Retinal pigment epithelial cell (primary cell): Measurements from ENCODE around the gene FHOD3.
"Not testable (repeated sequence)": the region's sequence is repeated elsewhere in the genome, so short reads cannot be mapped to it uniquely, and the experiment has no call there.

Experiments used
- DNase-seq: peaks from one replicate; pipeline ENCODE4 v3.0.0-alpha.2; 2010; ENCODE audit warnings: low read depth
- H3K4me3 ChIP-seq: 2 replicates; pipeline ENCODE4 v1.5.1; 2011; ENCODE audit warnings: mild to moderate bottlenecking, low read length, control low read depth, moderate library complexity
- TF ChIP-seq, protein P1 (sequence below): conservative IDR thresholded peaks from 2 replicates; pipeline ENCODE4 v1.5.1; 2011; ENCODE audit warnings: low read depth, low read length, control low read depth, inconsistent platforms

FHOD3 gene

DNA sequence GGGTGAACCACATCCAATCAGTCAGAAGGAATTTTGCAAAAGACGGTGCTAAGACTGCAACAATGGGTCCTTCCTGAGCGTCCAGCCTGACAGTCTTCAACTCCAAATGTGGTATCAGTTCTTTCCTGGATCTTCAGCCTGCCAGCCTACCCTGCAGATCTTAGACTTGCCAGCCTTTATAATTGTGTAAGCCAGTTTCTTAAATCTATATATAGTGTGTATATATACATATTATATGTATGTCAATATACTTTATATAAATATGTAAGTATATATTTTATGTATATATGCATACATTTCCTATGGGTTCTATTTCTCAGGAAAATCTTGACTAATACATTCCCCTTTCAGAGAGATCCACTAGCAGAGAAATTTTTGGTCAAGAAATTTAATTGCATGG, 245.5 kb downstream of the FHOD3 start:
- TF ChIP-seq, protein P1, sequence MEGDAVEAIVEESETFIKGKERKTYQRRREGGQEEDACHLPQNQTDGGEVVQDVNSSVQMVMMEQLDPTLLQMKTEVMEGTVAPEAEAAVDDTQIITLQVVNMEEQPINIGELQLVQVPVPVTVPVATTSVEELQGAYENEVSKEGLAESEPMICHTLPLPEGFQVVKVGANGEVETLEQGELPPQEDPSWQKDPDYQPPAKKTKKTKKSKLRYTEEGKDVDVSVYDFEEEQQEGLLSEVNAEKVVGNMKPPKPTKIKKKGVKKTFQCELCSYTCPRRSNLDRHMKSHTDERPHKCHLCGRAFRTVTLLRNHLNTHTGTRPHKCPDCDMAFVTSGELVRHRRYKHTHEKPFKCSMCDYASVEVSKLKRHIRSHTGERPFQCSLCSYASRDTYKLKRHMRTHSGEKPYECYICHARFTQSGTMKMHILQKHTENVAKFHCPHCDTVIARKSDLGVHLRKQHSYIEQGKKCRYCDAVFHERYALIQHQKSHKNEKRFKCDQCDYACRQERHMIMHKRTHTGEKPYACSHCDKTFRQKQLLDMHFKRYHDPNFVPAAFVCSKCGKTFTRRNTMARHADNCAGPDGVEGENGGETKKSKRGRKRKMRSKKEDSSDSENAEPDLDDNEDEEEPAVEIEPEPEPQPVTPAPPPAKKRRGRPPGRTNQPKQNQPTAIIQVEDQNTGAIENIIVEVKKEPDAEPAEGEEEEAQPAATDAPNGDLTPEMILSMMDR = no peak
- no peak overlapping the region for H3K4me3 ChIP-seq
- DNase-seq = no peak

DNA sequence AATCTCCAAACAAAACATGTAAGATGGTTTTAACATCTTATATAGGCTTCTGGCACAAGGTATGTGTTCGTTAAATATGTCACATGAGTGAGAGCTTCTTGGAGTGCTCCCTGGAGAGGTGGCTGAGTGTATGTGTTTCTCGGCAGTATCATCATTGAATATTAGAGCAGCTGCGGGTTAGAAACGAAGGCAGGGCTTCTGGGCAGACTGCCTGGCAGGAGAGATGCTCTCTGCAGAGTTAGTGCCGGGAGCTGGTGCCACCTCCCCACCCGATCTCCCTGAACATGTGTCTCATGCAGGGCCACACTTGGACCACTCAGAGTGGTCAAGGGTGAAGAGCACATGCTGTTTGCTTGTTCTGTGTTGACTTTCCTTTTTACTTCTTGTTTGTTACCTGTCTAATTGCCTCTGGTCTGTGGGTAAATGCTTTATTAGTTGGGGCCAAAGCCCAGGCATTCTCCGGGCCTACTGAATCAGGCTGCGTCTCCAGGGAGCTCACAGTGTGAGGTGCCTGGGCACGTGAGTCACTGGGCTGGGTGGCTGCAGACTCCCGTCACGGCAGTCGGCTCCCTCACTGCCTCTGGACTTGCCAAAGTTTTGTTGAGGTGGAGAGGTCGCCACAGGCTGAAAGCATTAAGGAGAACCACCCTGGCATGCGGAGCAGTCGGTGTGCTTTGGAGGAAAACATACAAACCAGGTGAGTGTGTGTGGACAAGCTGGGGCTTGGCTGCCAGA, 246.6 kb downstream of the FHOD3 start:
- TF ChIP-seq, protein P1 = no peak
- no peak overlapping the region for H3K4me3 ChIP-seq
- DNase-seq = no peak

DNA sequence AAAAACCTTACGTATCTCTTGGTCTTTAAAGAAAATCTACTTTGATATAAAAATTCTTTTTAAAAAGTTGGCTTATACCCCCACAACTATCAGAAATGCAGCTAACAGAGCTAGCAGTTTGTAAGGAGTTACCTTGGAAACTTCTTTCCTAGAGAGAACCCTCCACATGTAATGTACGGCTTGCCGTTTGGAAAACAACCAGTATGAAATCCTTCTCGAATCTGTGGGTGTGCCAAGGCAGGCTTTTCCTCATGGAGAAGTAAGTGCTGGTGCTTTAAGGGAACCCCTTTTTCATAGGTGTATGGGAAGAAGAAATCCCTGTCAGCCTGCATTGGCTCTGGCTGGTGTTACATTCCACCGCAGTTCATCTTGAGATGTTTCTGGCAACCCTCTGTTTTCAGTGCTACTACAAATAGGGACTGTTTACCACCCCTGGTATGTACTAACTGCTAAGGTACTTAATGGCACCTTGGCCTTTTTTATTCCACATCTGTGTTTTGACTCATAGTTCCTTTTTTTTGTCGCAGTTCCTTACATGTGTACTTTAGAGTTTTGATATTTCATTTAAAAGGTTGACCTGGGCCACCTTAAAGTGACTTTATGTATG, 248.4 kb downstream of the FHOD3 start:
- no peak overlapping the region for H3K4me3 ChIP-seq

DNA sequence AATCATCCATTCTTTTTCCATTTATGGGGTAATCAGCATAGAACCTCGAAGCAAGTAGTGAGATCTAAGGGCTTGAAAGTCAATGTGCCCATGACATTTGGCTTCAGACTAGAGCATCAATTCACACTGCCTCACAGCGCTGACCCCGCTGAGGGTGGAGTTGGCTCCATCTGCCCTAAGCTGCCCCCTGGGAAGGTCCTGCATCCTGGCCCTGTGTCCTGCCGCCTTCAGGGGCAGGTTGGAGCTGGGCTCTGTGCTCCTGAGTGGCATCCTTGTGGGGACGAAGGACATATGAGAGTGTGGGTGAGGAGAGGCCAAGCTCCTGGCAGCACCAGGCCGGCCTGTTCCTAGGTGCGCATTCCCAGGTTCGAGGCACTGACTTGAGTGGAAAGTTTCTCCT, 249.4 kb downstream of the FHOD3 start:
- DNase-seq = no peak
- TF ChIP-seq, protein P1 = no peak

More for the DNA sequence above, 248.4 kb downstream of the FHOD3 start:
- TF ChIP-seq, protein P1 = no peak
- DNase-seq = no peak

DNA sequence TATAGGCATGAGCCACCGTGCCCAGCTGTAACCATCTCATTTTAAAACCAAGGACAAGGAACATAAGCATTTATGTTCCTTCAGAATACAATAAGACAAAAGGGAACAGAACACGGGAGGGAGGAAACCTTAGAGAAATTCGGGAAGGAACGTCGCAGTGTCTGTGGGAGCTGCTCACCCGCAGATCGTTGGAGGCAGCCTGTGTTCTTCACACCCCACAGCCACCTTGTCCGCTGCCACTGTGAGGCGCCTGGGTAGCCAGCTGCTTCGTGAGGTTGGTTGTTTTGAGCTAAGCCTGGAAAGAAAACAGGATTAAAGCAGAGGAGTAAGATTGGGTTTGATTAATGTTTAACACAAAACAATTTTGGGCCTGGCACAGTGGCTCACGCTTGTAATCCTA, 250.0 kb downstream of the FHOD3 start:
- H3K4me3 ChIP-seq = no peak overlapping the region
- no peak for DNase-seq
- TF ChIP-seq, protein P1 = no peak

More for the DNA sequence above, 249.4 kb downstream of the FHOD3 start:
- no peak overlapping the region for H3K4me3 ChIP-seq

DNA sequence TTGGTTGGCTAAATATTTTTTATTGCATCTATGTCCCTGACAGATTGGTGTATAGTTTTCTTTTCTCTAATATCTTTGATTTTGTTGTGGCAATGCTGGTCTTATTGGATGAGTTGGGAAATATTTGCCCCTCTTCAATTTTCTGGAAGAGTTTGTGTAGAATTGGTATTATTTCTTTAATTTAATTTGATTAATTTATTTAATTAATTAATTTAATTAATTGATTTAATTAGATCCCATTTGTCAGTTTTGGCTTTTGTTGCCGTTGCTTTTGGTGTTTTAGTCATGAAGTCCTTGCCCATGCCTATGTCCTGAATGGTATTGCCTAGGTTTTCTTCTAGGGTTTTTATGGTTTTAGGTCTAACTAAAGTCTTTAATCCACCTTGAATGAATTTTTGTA, 253.8 kb downstream of the FHOD3 start:
- H3K4me3 ChIP-seq, DNase-seq: not testable (repeated sequence)

DNA sequence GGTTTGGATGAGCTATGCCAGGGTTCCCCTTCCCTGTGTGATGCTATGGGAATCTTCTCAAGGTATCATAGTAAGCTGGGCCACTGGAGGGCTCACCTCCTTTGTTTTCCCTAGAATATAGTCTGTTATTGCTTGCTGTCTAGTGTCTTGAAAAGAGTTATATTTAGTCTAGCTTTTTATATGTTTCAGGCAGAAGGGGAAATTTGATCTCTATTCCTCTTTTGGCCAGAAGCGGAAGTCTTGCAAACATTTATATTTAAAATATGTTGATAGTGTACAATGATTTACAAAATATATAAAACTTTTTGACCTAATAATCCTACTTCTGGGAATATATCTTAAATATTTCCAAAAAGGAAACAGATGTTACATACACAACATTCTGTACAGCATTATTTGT, 260.7 kb downstream of the FHOD3 start:
- H3K4me3 ChIP-seq = no peak overlapping the region
- no peak for DNase-seq
- TF ChIP-seq, protein P1 = no peak
